Panc1 (cell line): ENCODE data around the gene VPS11.

Source experiments
- CTCF ChIP-seq: fragments of 450-650 bp; IDR thresholded peaks from 2 replicates; pipeline ENCODE4 v1.5.1; 2017; ENCODE audit warnings: mild to moderate bottlenecking
- POLR2AphosphoS5 ChIP-seq: IDR thresholded peaks from 2 replicates; pipeline ENCODE4 v1.6.1; 2012; ENCODE audit warnings: mild to moderate bottlenecking, low read depth, low read length, moderate library complexity
- REST ChIP-seq, 2 experiments: IDR thresholded peaks; 2 replicates each; pipeline ENCODE4 v1.6.1; 2011 to 2012; ENCODE audit warnings: low read depth in 2 of 2, control low read depth in 1 of 2, low read length in 1 of 2, mild to moderate bottlenecking in 1 of 2, moderate library complexity in 1 of 2; ENCODE audit not compliant: insufficient read depth in 1 of 2
- SIN3A ChIP-seq: IDR thresholded peaks from 2 replicates; pipeline ENCODE4 v1.6.1; 2012; ENCODE audit warnings: low read depth, mild to moderate bottlenecking, low read length, moderate library complexity, borderline replicate concordance; ENCODE audit not compliant: insufficient read depth
- TCF7L2 ChIP-seq: IDR thresholded peaks from 2 replicates; pipeline ENCODE4 v1.6.1; 2011; ENCODE audit warnings: mild to moderate bottlenecking, low read depth, low read length, inconsistent platforms

- no peak for TF ChIP-seq REST (IDR thresholded peaks at IDR 0.05; ENCODE audit: insufficient read depth in 1 of 2, low read depth in 2 of 2, low read length in 1 of 2)
- TF ChIP-seq SIN3A, result no peak
- TF ChIP-seq CTCF, result no peak
- no peak for TF ChIP-seq POLR2AphosphoS5
- no peak for TF ChIP-seq TCF7L2
Observed at GRCh38 chr11:119034813-119035212, 32.8 kb upstream of the VPS11 start.
